HTERT RPE-1 (cell line): ENCODE measurements around the gene SOCS3.
"Not testable (repeated sequence)": the region's sequence is repeated elsewhere in the genome, so short reads cannot be mapped to it uniquely, and the experiment has no call there.

Source experiments
- in situ Hi-C: fragments of 300-500 bp; cut with MboI; formaldehyde crosslinking; loops from 4 replicates; pipeline ENCODE4 v1.14.3; 2020; ENCODE audit warnings: low sequenced_read_pairs

SOCS3 gene

GRCh38 chr17:78314683-78315354, 45.1 kb downstream of the SOCS3 start:
- in situ Hi-C loops, result no loop called here

- in situ Hi-C loops, result no loop called here
These were observed 45.9 kb downstream of the SOCS3 start for GRCh38 chr17:78313735-78314648.

- in situ Hi-C loops, result not testable (repeated sequence)
These were observed 50.1 kb downstream of the SOCS3 start for GRCh38 chr17:78309659-78310255.

GRCh38 chr17:78307887-78308638, 51.8 kb downstream of the SOCS3 start:
- in situ Hi-C loops, result no loop called here

GRCh38 chr17:78306913-78307312, 53.0 kb downstream of the SOCS3 start:
- in situ Hi-C loops, result no loop called here
